ENCODE data around the gene LIG3.
"Not testable (repeated sequence)": the region's sequence is repeated elsewhere in the genome, so short reads cannot be mapped to it uniquely, and the experiment has no call there.

Gene LIG3

DNA sequence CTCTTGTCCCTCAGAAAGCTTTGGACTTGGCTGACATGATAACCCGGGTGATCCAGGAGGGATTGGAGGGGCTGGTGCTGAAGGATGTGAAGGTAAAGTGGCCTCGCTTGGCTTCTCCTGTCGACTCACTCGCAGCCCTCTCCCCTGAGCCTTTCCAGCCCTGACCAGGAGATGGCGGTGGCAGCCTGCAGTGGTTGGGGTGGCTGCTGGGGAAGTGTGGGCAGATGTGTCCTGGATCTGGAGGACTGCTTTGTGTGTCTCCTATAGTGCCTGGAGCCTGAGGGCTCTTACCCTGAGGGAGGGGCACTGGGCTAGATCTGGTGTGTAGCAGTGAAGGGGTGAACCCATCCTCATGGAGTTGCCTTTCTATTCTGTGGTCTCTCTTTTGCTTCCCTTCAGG, 17.9 kb downstream of the LIG3 start:
- TF ChIP-seq, protein P1, sequence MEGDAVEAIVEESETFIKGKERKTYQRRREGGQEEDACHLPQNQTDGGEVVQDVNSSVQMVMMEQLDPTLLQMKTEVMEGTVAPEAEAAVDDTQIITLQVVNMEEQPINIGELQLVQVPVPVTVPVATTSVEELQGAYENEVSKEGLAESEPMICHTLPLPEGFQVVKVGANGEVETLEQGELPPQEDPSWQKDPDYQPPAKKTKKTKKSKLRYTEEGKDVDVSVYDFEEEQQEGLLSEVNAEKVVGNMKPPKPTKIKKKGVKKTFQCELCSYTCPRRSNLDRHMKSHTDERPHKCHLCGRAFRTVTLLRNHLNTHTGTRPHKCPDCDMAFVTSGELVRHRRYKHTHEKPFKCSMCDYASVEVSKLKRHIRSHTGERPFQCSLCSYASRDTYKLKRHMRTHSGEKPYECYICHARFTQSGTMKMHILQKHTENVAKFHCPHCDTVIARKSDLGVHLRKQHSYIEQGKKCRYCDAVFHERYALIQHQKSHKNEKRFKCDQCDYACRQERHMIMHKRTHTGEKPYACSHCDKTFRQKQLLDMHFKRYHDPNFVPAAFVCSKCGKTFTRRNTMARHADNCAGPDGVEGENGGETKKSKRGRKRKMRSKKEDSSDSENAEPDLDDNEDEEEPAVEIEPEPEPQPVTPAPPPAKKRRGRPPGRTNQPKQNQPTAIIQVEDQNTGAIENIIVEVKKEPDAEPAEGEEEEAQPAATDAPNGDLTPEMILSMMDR (IDR thresholded peaks at IDR 0.05; ENCODE audit: low read depth, low read length, missing control alignments) = peak; percentile 94
- no peak overlapping the region for H3K4me3 ChIP-seq (ENCODE audit: low read depth, low read length)
- no peak for DNase-seq (ENCODE audit: low read depth)
- in situ Hi-C loops (cut with HindIII; ENCODE audit: low sequenced_read_pairs) = loop anchor here (25.0 kb wide), 1 partner anchor 589 kb away; the partner anchor contains the start of genes AP2B1 and PEX12

DNA sequence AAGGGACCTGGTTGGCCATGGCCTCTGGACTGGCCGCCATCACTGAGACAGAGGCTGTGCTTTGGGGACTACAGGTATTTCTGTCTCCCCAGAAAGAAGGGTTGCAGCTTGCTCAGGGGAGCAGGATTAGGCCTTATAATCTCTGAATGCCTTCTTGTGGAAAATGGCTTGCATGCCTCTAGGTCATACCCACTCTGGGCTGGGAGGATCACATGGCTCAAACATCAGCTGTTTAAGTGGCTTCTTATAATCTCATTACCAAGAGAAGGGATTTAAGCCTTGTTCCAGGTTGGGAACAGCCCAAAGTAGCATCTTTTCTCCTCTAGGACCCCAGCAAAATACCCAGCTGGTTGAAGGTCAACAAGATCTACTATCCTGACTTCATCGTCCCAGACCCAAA, 19.1 kb downstream of the LIG3 start:
- TF ChIP-seq, protein P1 (IDR thresholded peaks at IDR 0.05; ENCODE audit: low read depth, low read length, missing control alignments) = no peak
- H3K4me3 ChIP-seq (ENCODE audit: low read depth, low read length) = no peak overlapping the region
- DNase-seq (ENCODE audit: low read depth) = no peak
- in situ Hi-C loops (cut with HindIII; ENCODE audit: low sequenced_read_pairs) = loop anchor here (25.0 kb wide), 1 partner anchor 588 kb away; the partner anchor contains the start of genes AP2B1 and PEX12

DNA sequence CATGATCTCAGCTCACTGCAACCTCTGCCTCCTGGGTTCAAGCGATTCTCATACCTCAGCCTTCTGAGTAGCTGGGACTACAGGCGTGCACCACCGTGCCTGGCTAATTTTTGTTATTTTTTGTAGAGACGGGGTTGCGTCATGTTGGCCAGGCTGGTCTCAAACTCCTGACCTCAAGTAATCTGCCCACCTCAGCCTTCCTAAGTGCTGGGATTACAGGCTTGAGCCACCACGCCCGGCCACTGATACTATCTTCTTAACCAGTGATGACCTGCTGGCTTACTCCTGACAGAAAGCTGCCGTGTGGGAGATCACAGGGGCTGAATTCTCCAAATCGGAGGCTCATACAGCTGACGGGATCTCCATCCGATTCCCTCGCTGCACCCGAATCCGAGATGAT, 20.7 kb downstream of the LIG3 start:
- H3K4me3 ChIP-seq (ENCODE audit: low read depth, low read length); in situ Hi-C loops (cut with HindIII; ENCODE audit: low sequenced_read_pairs); DNase-seq (ENCODE audit: low read depth): not testable (repeated sequence)

DNA sequence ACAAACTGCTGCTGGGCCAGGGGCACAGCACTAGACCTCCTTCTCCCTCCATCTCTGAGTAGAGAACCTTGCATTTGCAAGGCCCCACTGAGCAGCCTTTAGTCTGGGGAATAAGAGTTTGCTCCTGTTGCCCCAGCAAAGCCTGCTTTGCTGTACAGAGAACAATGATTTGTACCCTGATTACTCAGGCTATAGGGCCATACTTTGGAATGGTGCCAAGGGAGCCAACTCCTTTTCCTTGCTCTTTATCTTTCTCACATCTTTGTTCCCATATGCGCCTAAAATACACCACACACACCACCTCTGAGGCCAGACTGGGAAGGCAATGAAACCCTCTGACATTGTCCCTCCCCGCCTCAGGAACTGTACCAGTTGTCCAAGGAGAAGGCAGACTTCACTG, 21.2 kb downstream of the LIG3 start:
- TF ChIP-seq, protein P1 (IDR thresholded peaks at IDR 0.05; ENCODE audit: low read depth, low read length, missing control alignments) = no peak

DNA sequence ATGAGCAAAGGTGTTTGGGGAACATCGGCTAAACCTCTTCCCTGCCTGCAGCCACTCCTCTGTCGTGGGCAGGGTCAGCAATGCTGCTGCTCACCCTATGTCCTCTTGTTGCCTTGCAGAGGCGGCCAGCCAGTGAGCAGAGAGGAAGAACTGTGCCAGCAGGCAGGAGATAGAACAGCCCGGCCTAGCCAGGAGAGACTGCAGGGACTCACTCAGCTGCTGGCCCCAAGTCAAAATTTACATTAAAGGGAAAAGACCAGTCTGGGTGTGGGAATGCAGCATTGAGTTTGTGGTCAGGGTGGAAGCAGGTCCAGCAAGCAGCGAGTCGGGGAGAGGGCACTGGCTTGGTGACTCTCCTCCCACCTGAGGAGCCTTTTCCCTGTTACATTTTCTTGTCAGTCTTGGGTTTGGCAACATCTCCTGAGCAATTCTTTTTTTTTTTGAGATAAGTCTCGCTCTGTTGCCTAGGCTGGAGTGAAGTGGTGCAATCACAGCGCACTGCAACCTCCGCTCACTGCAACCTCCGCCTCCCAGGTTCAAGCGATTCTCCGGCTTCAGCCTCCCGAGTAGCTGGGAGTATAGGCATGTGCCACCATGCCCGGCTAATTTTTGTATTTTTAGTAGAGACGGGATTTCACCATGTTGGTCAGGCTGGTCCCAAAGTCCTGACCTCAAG, 22.7 kb downstream of the LIG3 start:
- DNase-seq (ENCODE audit: low read depth) = no peak
- no peak overlapping the region for H3K4me3 ChIP-seq (ENCODE audit: low read depth, low read length)
- in situ Hi-C loops (cut with HindIII; ENCODE audit: low sequenced_read_pairs) = no loop called here
- TF ChIP-seq, protein P1 (IDR thresholded peaks at IDR 0.05; ENCODE audit: low read depth, low read length, missing control alignments) = no peak

More for the DNA sequence above, 21.2 kb downstream of the LIG3 start:
- no peak overlapping the region for H3K4me3 ChIP-seq (ENCODE audit: low read depth, low read length)
- DNase-seq (ENCODE audit: low read depth) = no peak
- in situ Hi-C loops (cut with HindIII; ENCODE audit: low sequenced_read_pairs) = no loop called here

DNA sequence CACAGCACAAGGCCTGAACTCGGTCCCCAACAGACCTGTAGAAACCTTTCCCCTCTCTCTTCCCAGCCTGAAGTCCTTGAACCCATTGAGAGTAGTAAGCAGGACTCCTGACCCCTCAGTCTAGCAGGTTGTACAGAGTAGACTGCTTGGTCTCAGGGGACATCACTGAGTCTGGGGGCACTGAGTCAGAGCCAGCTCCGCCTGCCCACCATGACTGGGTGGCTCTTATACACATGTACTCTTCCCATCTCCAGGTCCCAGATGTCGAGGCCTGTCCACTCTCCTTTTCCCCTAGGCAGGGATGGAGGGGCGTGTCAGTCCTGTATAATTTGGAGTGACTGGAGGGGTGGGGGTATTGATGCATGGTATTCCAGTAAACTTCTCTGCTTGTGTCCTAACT, 23.5 kb downstream of the LIG3 start:
- TF ChIP-seq, protein P1 (IDR thresholded peaks at IDR 0.05; ENCODE audit: low read depth, low read length, missing control alignments) = no peak
- no peak overlapping the region for H3K4me3 ChIP-seq (ENCODE audit: low read depth, low read length)
- DNase-seq (ENCODE audit: low read depth) = no peak
- in situ Hi-C loops (cut with HindIII; ENCODE audit: low sequenced_read_pairs) = no loop called here

DNA sequence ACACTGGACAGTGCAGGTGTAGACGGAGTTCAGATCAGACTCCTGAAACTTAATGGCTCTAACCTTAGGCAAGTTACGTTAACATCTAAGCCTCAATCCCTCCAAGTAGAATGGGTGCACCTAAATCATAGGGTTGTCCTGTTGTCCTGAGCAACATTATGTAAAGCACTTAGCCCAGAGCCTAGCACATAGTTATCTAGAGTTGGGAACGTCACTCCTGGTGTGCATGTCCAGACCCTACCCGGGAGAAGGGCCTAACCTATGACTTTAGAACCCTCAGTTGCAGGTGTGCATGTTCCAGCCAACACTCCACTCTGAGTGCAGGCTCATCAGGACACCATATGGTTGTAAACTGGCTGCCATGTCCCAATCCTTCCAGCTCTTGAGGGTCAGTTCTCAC, 26.0 kb downstream of the LIG3 start:
- no peak for DNase-seq (ENCODE audit: low read depth)
- no peak overlapping the region for H3K4me3 ChIP-seq (ENCODE audit: low read depth, low read length)
- in situ Hi-C loops (cut with HindIII; ENCODE audit: low sequenced_read_pairs) = no loop called here
- TF ChIP-seq, protein P1 (IDR thresholded peaks at IDR 0.05; ENCODE audit: low read depth, low read length, missing control alignments) = no peak
